HG03342 (cell line): ENCODE measurements around the gene LYZL1.
"Not testable (repeated sequence)": the region's sequence is repeated elsewhere in the genome, so short reads cannot be mapped to it uniquely, and the experiment has no call there.

Source experiments
- ATAC-seq: cut with Tn5 transposase; IDR thresholded peaks from one replicate; pipeline ENCODE4 v1.9.1; 2021; ENCODE audit warnings: mild to moderate bottlenecking, moderate library complexity; ENCODE audit not compliant: unreplicated experiment

LYZL1 gene

GRCh38 chr10:29288906-29289305 is at the start of gene LYZL1:
LYZL1 (plus strand) TSS chr10:29289070; CDS start chr10:29291868, 2,798 bp downstream.
- not testable (repeated sequence) for ATAC-seq

- ATAC-seq: no peak
These were observed 49.0 kb upstream of the LYZL1 start for GRCh38 chr10:29239569-29240472.

DNA sequence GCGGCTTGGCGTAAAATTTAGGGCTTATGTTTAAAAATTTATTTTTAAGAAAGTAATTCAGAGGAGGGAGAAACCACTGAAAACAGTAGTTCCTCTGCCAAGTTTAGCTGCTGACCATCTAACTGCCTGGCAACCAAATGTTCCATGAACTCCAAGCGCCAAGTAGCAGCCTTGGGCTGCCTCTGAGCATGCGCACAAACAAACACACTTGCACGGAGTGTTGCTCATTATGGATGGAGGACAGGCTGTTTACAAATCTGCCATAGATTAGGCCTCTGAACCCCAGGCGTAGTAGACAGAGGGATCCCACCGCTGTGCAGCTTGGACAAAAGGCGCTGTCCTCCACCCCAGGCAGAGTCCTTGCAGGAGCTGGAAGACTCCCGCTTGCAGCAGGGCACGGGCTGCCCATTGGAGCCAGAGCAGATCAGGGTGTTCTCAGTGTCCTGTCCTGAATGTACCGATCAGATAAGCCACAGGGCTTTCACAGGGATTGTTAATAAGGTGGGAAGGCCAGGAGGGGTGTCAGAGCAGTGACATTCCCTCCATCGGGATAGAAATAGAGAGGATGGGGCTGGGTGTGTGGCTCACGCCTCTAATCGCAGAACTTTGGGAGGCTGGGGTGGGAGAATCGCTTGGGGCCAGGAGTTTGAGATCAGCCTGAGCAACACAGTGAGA is 47.7 kb upstream of the LYZL1 start:
- no peak for ATAC-seq

DNA sequence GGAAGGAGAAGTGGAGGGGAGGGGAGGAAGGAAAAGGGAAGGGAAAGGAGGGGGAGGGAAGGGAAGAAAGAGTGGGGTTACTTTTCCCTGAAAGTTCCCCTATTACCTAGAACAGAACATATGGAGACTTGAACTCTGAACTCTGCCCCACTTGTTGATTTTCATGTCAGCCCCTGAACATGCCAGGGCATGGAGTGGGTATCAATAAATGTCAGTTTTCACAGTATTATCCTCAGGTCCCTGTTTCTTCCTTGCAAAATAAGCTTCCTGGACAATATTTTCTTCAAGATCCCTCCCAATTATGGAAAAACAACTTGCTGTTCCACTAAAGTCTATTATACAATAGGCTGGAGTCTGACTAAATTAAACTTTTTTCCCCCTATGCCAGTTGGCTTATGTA is 46.9 kb upstream of the LYZL1 start:
- ATAC-seq: no peak

DNA sequence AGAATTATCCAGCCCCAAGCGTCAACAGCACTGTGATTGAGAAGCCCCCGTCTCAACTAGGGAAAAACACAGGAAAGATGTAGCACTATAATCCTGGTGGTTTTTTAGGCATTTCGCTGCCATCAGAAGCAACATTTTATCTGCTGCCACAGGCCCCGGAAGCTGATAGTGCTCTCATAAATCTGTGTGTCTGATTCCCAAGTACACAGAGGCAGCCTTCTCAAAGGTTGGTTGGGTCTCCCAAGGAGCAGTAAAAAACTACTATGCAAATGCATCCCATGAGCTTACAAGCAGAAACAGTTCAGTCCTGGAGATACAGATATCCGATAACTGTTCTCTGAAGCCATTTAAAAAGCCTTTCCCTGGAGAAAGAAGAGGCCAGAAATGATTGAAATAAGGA is 45.8 kb upstream of the LYZL1 start:
- ATAC-seq: no peak

DNA sequence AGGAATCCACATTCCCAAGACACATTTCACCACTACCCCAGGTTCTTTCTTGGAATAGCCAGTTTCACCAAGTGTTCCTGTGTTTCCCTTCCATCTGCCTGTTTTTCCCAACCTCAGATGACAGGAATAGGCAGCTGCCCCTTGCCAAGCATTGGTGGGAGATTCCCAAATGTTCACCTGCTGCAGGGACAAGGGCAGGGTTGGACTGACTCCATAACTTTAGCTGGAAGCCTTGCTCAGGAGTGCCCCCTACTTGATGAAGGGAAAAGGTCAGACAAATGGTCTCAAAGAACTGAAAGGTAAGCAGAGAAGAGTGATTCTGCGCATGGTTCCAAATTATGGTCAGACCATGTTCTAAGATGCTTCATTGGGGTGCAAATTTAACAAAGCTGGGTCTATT is 45.1 kb upstream of the LYZL1 start:
- ATAC-seq: no peak

DNA sequence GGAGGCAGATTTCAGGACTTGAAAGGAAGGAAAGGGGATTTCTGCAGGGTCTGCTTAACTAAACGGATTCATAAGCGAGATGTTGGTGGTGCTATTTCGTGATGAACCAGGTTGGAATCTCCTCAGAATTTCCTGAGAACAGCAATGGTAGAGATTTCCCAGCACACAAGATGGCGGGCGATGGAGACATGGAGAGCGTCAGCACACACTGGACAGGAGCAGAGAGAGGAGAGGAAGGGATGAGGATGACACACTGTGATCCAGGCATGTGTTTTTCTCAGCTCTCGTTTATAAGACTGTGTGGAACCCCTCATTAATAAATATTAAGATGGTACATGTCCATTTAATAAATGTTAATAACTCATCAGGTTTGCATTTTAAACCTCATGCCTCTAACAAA is 43.9 kb upstream of the LYZL1 start:
- ATAC-seq: no peak

- no peak for ATAC-seq
These were observed 43.4 kb upstream of the LYZL1 start for GRCh38 chr10:29245476-29245875.

DNA sequence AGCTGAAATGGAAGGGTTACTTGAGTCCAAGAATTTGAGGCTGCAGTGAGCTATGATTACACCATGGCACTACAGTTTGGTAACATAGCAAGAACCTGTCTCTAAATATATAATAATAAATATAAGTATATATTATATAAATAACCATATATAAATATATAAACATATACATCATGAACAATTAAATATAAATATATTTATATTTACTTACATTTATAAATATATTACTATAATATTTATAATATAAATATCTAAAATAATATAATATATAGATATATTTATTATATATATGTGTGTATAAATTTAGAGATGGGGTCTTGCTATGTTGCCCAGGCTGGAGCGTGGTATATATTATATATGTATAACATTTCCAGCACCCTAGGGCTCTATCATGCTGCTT is 42.4 kb upstream of the LYZL1 start:
- no peak for ATAC-seq

- ATAC-seq: no peak
These were observed 40.7 kb upstream of the LYZL1 start for GRCh38 chr10:29248158-29248557.

DNA sequence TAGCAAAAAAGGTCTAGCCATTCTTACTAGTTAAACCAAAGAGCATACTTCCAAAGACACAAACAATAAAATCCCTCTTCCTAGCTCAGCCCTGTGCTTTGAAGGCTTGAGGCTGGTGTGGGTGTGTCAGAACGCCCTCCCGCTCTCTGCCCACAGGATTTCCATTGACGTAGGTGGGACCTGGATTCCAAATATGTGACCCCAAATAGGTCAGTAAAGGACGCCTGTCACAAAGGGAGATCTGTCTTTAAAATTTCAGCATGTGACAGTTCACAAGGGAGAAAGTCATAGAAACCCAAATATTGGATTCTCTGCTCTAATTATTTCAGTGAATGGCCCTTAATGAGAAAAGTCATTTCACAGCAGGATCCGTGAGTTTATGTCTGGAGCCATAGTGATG is 39.9 kb upstream of the LYZL1 start:
- no peak for ATAC-seq

- ATAC-seq: no peak
These were observed 38.8 kb upstream of the LYZL1 start for GRCh38 chr10:29250066-29250465.

- no peak for ATAC-seq
These were observed 35.8 kb upstream of the LYZL1 start for GRCh38 chr10:29252811-29253689.

DNA sequence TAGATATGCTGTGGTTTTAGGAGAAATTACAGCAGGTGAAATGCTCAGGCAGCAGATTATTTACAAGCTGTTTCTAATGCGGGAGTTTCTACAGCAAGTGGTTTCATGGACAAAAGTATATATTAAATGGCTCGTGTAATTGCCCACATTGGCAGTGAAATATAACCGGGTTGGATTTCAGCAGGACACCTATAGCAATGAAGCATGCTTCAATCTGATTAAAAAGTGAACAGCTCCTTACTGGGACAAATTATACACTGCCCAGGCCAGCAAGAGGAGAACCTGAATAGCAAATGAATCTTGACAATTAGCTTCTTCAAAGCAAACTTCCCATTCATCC is 35.2 kb upstream of the LYZL1 start:
- no peak for ATAC-seq

DNA sequence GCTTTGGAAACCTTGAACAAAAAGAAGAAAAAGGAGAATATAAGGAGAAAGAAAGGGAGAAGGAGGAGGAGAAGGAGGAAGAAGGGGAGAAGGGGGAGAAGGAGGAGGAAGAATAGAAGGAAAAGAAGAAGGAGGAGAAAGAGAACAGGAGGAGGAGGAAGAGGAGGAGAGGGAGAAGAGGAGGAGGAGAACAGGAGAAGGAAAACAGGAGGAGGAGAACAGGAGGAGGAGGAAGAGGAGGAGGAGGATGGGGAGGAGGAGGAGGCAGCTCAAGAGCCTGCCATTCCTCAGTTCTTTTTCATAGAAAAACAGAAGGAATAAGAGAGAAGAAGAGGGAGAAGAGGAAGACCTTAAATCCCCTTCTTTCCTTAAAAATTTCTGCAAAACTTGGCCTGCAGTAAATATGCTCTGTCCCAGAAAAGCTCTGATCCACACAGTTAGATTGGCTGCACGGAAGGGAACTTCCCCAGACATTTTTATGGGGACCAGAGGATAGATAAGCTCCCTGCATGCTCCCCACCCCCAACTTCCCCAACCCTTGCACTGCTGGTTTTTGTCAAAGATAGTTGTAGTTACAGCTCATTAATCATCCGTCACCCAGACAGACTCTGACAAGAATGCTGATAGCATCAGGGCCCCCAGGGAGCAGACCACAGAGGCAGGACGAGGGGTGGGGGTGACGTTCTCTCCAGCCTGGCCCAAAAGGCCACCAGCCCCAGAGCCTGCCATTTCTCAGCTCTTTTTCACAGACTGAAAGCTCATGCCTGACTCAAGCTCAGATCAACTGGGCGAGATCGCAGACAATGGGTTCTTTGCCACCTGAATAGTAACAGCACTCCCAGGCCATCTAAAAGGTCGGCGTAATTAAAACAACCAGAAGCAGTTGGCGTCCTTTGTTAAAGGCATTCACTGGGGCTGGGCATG is 34.5 kb upstream of the LYZL1 start:
- ATAC-seq: no peak

GRCh38 chr10:29255104-29255503 is 33.8 kb upstream of the LYZL1 start:
- no peak for ATAC-seq

- ATAC-seq: no peak
These were observed 32.9 kb upstream of the LYZL1 start for GRCh38 chr10:29256019-29256418.

DNA sequence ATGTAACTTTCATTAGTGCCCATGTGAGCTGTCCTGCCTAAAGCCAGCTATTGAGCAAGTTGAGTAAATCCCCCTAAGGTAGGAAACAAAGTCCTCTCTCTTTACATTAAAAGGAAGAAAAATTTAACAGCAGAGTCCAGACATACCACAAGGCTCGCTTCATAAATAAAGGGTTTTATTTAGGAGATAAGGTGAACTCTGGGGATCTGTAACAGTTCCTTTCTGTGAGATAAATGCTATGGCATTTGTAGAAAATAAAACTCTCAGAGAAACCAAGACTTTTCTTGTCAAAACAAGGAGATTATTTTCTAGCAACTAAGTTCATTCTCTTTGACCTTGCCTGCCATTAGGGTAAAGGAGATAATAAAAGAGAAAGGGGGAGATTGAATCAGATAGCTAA is 32.3 kb upstream of the LYZL1 start:
- no peak for ATAC-seq

- ATAC-seq: no peak
These were observed 31.6 kb upstream of the LYZL1 start for GRCh38 chr10:29257106-29257783.

DNA sequence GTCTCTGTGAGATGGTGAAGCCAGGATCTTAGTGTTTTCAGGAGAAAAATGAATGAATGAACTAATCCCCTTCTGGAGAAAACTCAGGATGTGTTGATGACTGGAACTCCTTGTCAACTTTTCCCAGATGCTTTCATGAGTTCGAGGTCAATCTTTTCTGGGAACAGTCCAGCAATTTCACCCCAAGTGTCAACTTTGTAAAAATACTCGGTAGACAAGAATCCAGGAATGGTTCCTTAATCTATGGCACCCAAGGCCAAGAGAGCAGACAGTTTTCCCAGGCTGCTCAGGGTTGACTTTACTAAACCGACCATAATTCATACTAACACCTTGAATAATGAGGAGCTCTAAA is 31.1 kb upstream of the LYZL1 start:
- ATAC-seq: no peak
